Lower leg skin (tissue), 3 donors: ENCODE data around the gene EPHA2.

Experiments used
- POLR2A ChIP-seq, 2 donors: fragments of 450-650 bp; IDR thresholded peaks; one replicate each; pipeline ENCODE4 v1.6.1; 2016 to 2017; ENCODE audit warnings: antibody characterized with exemption in 2 of 2, mild to moderate bottlenecking in 1 of 2, moderate library complexity in 1 of 2
- TF ChIP-seq, protein P1 (sequence below), 3 donors: fragments of 450-650 bp; IDR thresholded peaks; one replicate each; pipeline ENCODE4 v1.5.1; 2016; ENCODE audit warnings: antibody characterized with exemption in 3 of 3, mild to moderate bottlenecking in 3 of 3, moderate library complexity in 2 of 3

DNA sequence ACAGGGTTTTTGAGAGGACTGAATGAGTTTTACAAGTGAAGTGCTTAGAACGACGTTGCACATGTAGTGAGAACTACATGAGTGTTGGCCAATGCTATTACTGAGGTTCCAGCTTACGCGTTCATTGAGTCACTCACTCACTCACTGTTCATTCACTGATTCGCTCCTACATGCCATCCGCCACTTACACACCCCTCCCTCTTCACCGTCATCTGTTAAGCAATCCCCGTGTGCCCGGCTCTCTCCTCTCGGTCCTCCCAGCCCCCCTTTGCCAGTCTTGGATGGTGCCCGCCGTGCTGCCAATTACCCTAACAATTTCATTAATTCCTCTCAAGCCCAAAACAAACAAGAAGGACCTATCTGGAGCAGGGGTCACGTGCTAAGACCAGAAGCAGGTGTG, 27.3 kb upstream of the EPHA2 start:
- TF ChIP-seq, protein P1, sequence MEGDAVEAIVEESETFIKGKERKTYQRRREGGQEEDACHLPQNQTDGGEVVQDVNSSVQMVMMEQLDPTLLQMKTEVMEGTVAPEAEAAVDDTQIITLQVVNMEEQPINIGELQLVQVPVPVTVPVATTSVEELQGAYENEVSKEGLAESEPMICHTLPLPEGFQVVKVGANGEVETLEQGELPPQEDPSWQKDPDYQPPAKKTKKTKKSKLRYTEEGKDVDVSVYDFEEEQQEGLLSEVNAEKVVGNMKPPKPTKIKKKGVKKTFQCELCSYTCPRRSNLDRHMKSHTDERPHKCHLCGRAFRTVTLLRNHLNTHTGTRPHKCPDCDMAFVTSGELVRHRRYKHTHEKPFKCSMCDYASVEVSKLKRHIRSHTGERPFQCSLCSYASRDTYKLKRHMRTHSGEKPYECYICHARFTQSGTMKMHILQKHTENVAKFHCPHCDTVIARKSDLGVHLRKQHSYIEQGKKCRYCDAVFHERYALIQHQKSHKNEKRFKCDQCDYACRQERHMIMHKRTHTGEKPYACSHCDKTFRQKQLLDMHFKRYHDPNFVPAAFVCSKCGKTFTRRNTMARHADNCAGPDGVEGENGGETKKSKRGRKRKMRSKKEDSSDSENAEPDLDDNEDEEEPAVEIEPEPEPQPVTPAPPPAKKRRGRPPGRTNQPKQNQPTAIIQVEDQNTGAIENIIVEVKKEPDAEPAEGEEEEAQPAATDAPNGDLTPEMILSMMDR (IDR thresholded peaks at IDR 0.05) = no peak
- no peak for TF ChIP-seq POLR2A (IDR thresholded peaks at IDR 0.05)
